GM19324 (cell line): ENCODE results near the gene RBBP8NL.

Source experiments
- ATAC-seq: cut with Tn5 transposase; IDR thresholded peaks from one replicate; pipeline ENCODE4 v1.9.1; 2021; ENCODE audit warnings: mild to moderate bottlenecking, moderate library complexity; ENCODE audit not compliant: unreplicated experiment, low FRiP score

RBBP8NL gene

GRCh38 chr20:62409931-62410745 lies 17.2 kb downstream of the RBBP8NL start:
- no peak for ATAC-seq

- no peak for ATAC-seq
Observed at GRCh38 chr20:62409086-62409853, 18.1 kb downstream of the RBBP8NL start.

- no peak for ATAC-seq
Observed at GRCh38 chr20:62408640-62409039, 18.7 kb downstream of the RBBP8NL start.

- ATAC-seq, result no peak
Observed at GRCh38 chr20:62408055-62408454, 19.3 kb downstream of the RBBP8NL start.

GRCh38 chr20:62407221-62407992 lies 19.9 kb downstream of the RBBP8NL start, which contains the start of gene CABLES2:
Gene CABLES2, minus strand, starts transcription at chr20:62407285. Its CDS starts 9 bp downstream, at chr20:62407276.
- peak; percentile 86 for ATAC-seq

GRCh38 chr20:62406635-62407176 lies 20.6 kb downstream of the RBBP8NL start:
- ATAC-seq, result no peak

- no peak for ATAC-seq
Observed at GRCh38 chr20:62405981-62406513, 21.3 kb downstream of the RBBP8NL start.

GRCh38 chr20:62405108-62405980 lies 22.0 kb downstream of the RBBP8NL start:
- ATAC-seq, result no peak

GRCh38 chr20:62404761-62405107 lies 22.6 kb downstream of the RBBP8NL start:
- no peak for ATAC-seq

GRCh38 chr20:62404112-62404665 lies 23.1 kb downstream of the RBBP8NL start:
- no peak for ATAC-seq

- ATAC-seq, result no peak
Observed at GRCh38 chr20:62403331-62403730, 24.0 kb downstream of the RBBP8NL start.

GRCh38 chr20:62402456-62403150 lies 24.7 kb downstream of the RBBP8NL start:
- no peak for ATAC-seq

- no peak for ATAC-seq
Observed at GRCh38 chr20:62401331-62401779, 26.0 kb downstream of the RBBP8NL start.

GRCh38 chr20:62400541-62400940 lies 26.8 kb downstream of the RBBP8NL start:
- ATAC-seq, result no peak

GRCh38 chr20:62400021-62400420 lies 27.3 kb downstream of the RBBP8NL start:
- no peak for ATAC-seq

- ATAC-seq, result no peak
Observed at GRCh38 chr20:62398120-62398821, 29.1 kb downstream of the RBBP8NL start.

- ATAC-seq, result no peak
Observed at GRCh38 chr20:62396367-62397239, 30.7 kb downstream of the RBBP8NL start.
